HepG2 (cell line): ENCODE measurements around the gene NECTIN3. TPM values are rescaled to one million over a fixed set of nuclear protein-coding genes. Genes with fewer than 3 reads are reported as not detected.

Experiments
- ATAC-seq: fragments of 200-7000 bp; cut with Tn5 transposase; 3 replicates; pipeline ENCODE4 v1.9.1; 2020; ENCODE audit warnings: mild to moderate bottlenecking, moderate library complexity
- BruUV-seq: library from RNA; stranded (reverse); fragments of 400-500 nt; replicated peaks from 2 replicates; lab custom pipeline; 2021; lab: Mats Ljungman, UMichigan
- CTCF ChIA-PET: fragments of 300-600 bp; formaldehyde crosslinking; extraction: SDS; loops from one replicate; lab custom pipeline; 2021; ENCODE audit warnings: low total read pairs, inconsistent platforms, low intra/inter-chr PET ratio; lab: Yijun Ruan, JAX
- POLR2A ChIA-PET: fragments of 350-600 bp; sonication (Branson Sonifier 250); formaldehyde crosslinking; loops from one replicate; lab custom pipeline; 2020; ENCODE audit warnings: antibody characterized with exemption, inconsistent platforms; lab: Yijun Ruan, JAX
- DNase-seq: peaks from one replicate; pipeline ENCODE4 v3.0.0-alpha.2; 2015; ENCODE audit warnings: low spot score
- FAIRE-seq: peaks from 3 replicates; lab custom pipeline; 2011; peaks lifted over from hg19 to GRCh38; lab: Jason Lieb, UNC
- H2AFZ ChIP-seq: one replicate; pipeline ENCODE4 v1.6.1; 2011; ENCODE audit warnings: low read length, inconsistent platforms
- H3K27ac ChIP-seq: fragments of 300-600 bp; 3 replicates; pipeline ENCODE4 v1.8.0; 2011; ENCODE audit warnings: mixed run types, mild to moderate bottlenecking, mixed read lengths, low read length, inconsistent platforms; ENCODE audit not compliant: insufficient read depth; ENCODE audit errors: extremely low read length
- H3K27me3 ChIP-seq, 2 experiments: fragments of 200-600 bp in 1 of 2; 2 replicates in 1 of 2; 3 replicates in 1 of 2; pipeline versions ENCODE4 v1.6.0 to v1.8.0; 2011; ENCODE audit warnings: low read length in 2 of 2, mild to moderate bottlenecking in 2 of 2, moderate library complexity in 2 of 2, inconsistent platforms in 1 of 2; ENCODE audit not compliant: insufficient read depth in 2 of 2, control insufficient read depth in 1 of 2
- H3K36me3 ChIP-seq, 2 experiments: fragments of 200-600 bp in 1 of 2; replicated peaks in 1 of 2; 2 replicates in 1 of 2; 3 replicates in 1 of 2; pipeline versions ENCODE4 v1.5.1 to v1.8.0; 2011; ENCODE audit warnings: low read length in 2 of 2, inconsistent platforms in 1 of 2; ENCODE audit not compliant: insufficient read depth in 2 of 2, control insufficient read depth in 1 of 2
- H3K4me1 ChIP-seq: 2 replicates; pipeline ENCODE4 v1.5.1; 2012; ENCODE audit warnings: low read length, inconsistent platforms; ENCODE audit not compliant: insufficient read depth
- H3K4me2 ChIP-seq: 2 replicates; pipeline ENCODE4 v1.6.0; 2011; ENCODE audit warnings: low read depth, low read length, inconsistent platforms
- H3K4me3 ChIP-seq, 3 experiments: fragments of 200-600 bp in 1 of 3; sonication (generic), shearing (Covaris generic) in 1 of 3; replicated peaks in 1 of 3; 2 replicates each; pipeline ENCODE4 v1.5.1; 2011 to 2016; ENCODE audit warnings: low read length in 3 of 3, inconsistent platforms in 2 of 3, low read depth in 2 of 3, mild to moderate bottlenecking in 2 of 3, control low read depth in 1 of 3, mixed read lengths in 1 of 3; ENCODE audit not compliant: insufficient read depth in 1 of 3
- H3K79me2 ChIP-seq: one replicate; pipeline ENCODE4 v1.6.1; 2011; ENCODE audit warnings: low read length, inconsistent platforms; ENCODE audit not compliant: insufficient read depth
- H3K9ac ChIP-seq: 2 replicates; pipeline ENCODE4 v1.6.0; 2011; ENCODE audit warnings: mild to moderate bottlenecking, low read depth, low read length, inconsistent platforms; ENCODE audit not compliant: insufficient read depth
- H3K9me3 ChIP-seq: 2 replicates; pipeline ENCODE4 v1.5.1; 2012; ENCODE audit warnings: mild to moderate bottlenecking, low read length
- H4K20me1 ChIP-seq: 2 replicates; pipeline ENCODE4 v1.6.0; 2011; ENCODE audit warnings: inconsistent platforms, mild to moderate bottlenecking, low read length, moderate library complexity; ENCODE audit not compliant: insufficient read depth
- ARNTL ChIP-seq: sonication (generic); formaldehyde crosslinking; IDR thresholded peaks from 2 replicates; pipeline ENCODE4 v1.4.0; 2020; ENCODE audit warnings: mild to moderate bottlenecking, missing genetic modification reagents
- ATF1 ChIP-seq: IDR thresholded peaks from 2 replicates; pipeline ENCODE4 v1.6.1; 2016; ENCODE audit warnings: mild to moderate bottlenecking, control low read depth
- BCL6 ChIP-seq: IDR thresholded peaks from 2 replicates; pipeline ENCODE4 v1.6.1; 2016; ENCODE audit warnings: missing genetic modification reagents, missing compliant biosample characterization
- CCAR2 ChIP-seq: fragments of 200-400 bp; formaldehyde crosslinking; optimal IDR thresholded peaks from 2 replicates; pipeline ENCODE3; 2018; ENCODE audit warnings: low read depth, mild to moderate bottlenecking, low read length, moderate library complexity
- CEBPB ChIP-seq: IDR thresholded peaks from 2 replicates; pipeline ENCODE4 v1.6.1; 2011; ENCODE audit warnings: low read depth, low read length, improper control_type of control experiment, borderline replicate concordance
- CSRNP1 ChIP-seq: sonication (generic); formaldehyde crosslinking; IDR thresholded peaks from 2 replicates; pipeline ENCODE4 v1.8.1; 2023; ENCODE audit warnings: mild to moderate bottlenecking, missing genetic modification reagents
- DDIT3 ChIP-seq: sonication (generic); formaldehyde crosslinking; IDR thresholded peaks from 2 replicates; pipeline ENCODE4 v1.4.0; 2020; ENCODE audit warnings: mild to moderate bottlenecking, missing genetic modification reagents
- DNMT1 ChIP-seq: sonication (generic); formaldehyde crosslinking; IDR thresholded peaks from 2 replicates; pipeline ENCODE4 v1.5.1; 2020; ENCODE audit warnings: mild to moderate bottlenecking, missing genetic modification reagents
- KDM1A ChIP-seq: IDR thresholded peaks from 2 replicates; pipeline ENCODE4 v1.6.1; 2016; ENCODE audit warnings: missing compliant biosample characterization
- KLF9 ChIP-seq: IDR thresholded peaks from 2 replicates; pipeline ENCODE4 v1.6.1; 2016; ENCODE audit warnings: low read depth
- KMT2A ChIP-seq: sonication (generic); formaldehyde crosslinking; IDR thresholded peaks from 2 replicates; pipeline ENCODE4 v1.4.0; 2020; ENCODE audit warnings: missing genetic modification reagents
- MATR3 ChIP-seq: sonication (generic); formaldehyde crosslinking; IDR thresholded peaks from 2 replicates; pipeline ENCODE4 v1.4.0; 2020; ENCODE audit warnings: missing genetic modification reagents
- TARDBP ChIP-seq: sonication (generic); formaldehyde crosslinking; IDR thresholded peaks from 2 replicates; pipeline ENCODE4 v1.8.0; 2022; ENCODE audit warnings: mild to moderate bottlenecking, missing genetic modification reagents
- ZBTB2 ChIP-seq: sonication (generic); formaldehyde crosslinking; IDR thresholded peaks from 2 replicates; pipeline ENCODE4 v1.8.0; 2022; ENCODE audit warnings: low read depth, missing genetic modification reagents
- ZNF543 ChIP-seq: sonication (generic); formaldehyde crosslinking; IDR thresholded peaks from 2 replicates; pipeline ENCODE4 v1.4.0; 2020; ENCODE audit warnings: mild to moderate bottlenecking, missing genetic modification reagents
- ZNF629 ChIP-seq: sonication (generic); formaldehyde crosslinking; conservative IDR thresholded peaks from 2 replicates; pipeline ENCODE4 v1.5.0; 2020; ENCODE audit warnings: missing genetic modification reagents
- ZNF850 ChIP-seq: sonication (generic); formaldehyde crosslinking; conservative IDR thresholded peaks from 2 replicates; pipeline ENCODE4 v1.9.0; 2021; ENCODE audit warnings: mild to moderate bottlenecking, missing genetic modification reagents
- WGBS: methylation state at CpG from one replicate; pipeline ENCODE4 v1.1.6; 2017; ENCODE audit warnings: low lambda C conversion rate; 5-methylcytosine and 5-hydroxymethylcytosine counted together
- in situ Hi-C: cut with HindIII; loops from 2 replicates; pipeline ENCODE4 v1.10.0; 2017; ENCODE audit warnings: low pct_unique_long_range_greater_than_20kb; ENCODE audit not compliant: extremely low pct_ligation_motif_present
- intact Hi-C: fragments of 100-400 bp; cut with micrococcal nuclease; formaldehyde crosslinking; loops from one replicate; pipeline ENCODE4 v1.10.0; 2022; ENCODE audit not compliant: unreplicated experiment
- polyA plus RNA-seq, 8 experiments: library from polyadenylated mRNA; depleted of rRNA in 3 of 8; stranded (reverse) in 7 of 8; unstranded in 1 of 8; fragments of >200 nt; fragmentation: Illumina TruSeq in 4 of 8; extraction: Trizol in 4 of 8; gene quantifications; 2 replicates each; pipeline versions ENCODE4 v1.2.1 to v1.2.3, GENCODE V29; 2011 to 2016; ENCODE audit warnings: low read depth in 4 of 8, missing spikeins in 1 of 8, mixed read lengths in 1 of 8; ENCODE audit not compliant: insufficient read depth in 1 of 8
- total RNA-seq, 5 experiments: library from RNA; depleted of rRNA; stranded (reverse); fragments of >200 nt; fragmentation: Illumina TruSeq; extraction: Trizol; gene quantifications; 2 replicates each; pipeline ENCODE4 v1.2.3, GENCODE V29; 2016; ENCODE audit warnings: low read depth in 1 of 5

Gene NECTIN3
- total and polyA plus RNA-seq, 2 of the 13 experiments (the other 11 are each of a cell fraction or from before 2014, with no cell fraction given) = 10.4 to 45.1 TPM

- TF ChIP-seq ZBTB2 (CRISPR knock-in tag) (no peak), ARNTL (CRISPR knock-in tag) (no peak), ZNF629 (CRISPR knock-in tag) (no peak), KLF9 (CRISPR knock-in tag) (no peak), DNMT1 (CRISPR knock-in tag) (no peak), CEBPB (no peak), KDM1A (no peak), DDIT3 (no peak), CSRNP1 (CRISPR knock-in tag) (no peak)
Observed at GRCh38 chr3:111193472-111193871, 121.9 kb downstream of the NECTIN3 start (continued).

GRCh38 chr3:111194048-111194447 lies 122.4 kb downstream of the NECTIN3 start:
- Histone ChIP-seq H4K20me1 (no peaks in the 10 kb centered on the region), H3K27me3 (no peaks in the 10 kb centered on the region), H3K79me2 (no peaks in the 10 kb centered on the region)
- BruUV-seq = no TSS peak
- 100% methylated on average over 1 of the region's 1 CpG for WGBS
- in situ Hi-C loops = no loop called here
- no peak for TF ChIP-seq BCL6 (CRISPR knock-in tag)
- no peak for TF ChIP-seq KMT2A (CRISPR knock-in tag)
- TF ChIP-seq ATF1 = no peak
- TF ChIP-seq ZNF850 (CRISPR knock-in tag) = no peak
- no peak for TF ChIP-seq CCAR2
- TF ChIP-seq TARDBP (CRISPR knock-in tag) = no peak
- no peak for TF ChIP-seq ZNF543 (CRISPR knock-in tag)
- no peak for TF ChIP-seq MATR3
- TF ChIP-seq, all 625 proteins: peak for 0
- no peak for DNase-seq
- ChIA-PET POLR2A (no interaction called here), CTCF (no interaction called here)
- Histone ChIP-seq H2AFZ (no peak overlapping the region), H3K36me3 (peaks cover 0 to 6% of the 10 kb centered on the region in 2 experiments; a peak in 2 of 5 replicates), H3K27ac (no peak overlapping the region), H3K9me3 (no peaks in the 10 kb centered on the region), H3K4me3 (no peak overlapping the region), H3K4me2 (no peak overlapping the region), H3K9ac (no peak overlapping the region), H3K4me1 (no peaks in the 10 kb centered on the region)
- intact Hi-C loops = no loop called here
- no peak for ATAC-seq
- FAIRE-seq = no peak
